ENCODE results near the gene PRELID3B. TPM values are rescaled to one million over a fixed set of nuclear protein-coding genes. Genes with fewer than 3 reads are reported as not detected.

Gene PRELID3B
- total RNA-seq: 57.2 TPM
- 26.7 TPM for polyA plus RNA-seq

DNA sequence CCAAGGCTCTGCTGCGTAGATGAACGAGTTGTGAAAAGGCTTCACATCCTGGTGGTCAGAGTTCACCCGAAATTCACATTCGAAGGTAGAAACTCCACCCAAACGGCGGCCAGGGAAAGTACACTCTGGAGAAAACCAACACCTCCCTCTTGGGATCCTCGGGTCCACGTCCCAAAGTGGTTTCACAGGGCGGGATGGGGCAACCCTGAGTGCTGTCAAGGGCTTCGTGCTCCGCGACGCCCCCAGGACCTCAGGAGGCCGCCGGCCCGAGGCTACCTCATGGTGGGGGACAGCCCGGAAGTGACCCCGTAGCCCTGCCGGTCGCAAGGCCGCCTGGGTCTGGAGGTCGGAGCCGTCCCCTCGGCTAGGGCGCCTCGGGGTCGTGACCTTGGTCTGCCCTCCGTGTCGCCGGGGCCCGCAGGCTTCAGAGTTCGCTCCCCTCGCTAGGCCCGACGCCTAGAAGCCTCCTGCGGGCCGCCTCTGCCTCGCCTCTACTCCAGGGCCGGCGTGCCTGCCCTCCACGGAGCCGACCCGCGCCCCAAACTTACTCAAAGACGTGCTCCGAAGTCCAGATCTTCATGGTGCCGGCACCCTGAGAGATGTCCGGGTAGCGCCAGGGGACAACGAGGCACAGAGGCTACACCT, at the start of gene PRELID3B:
PRELID3B (minus strand) TSS at position 636 of the 645 bp plus-strand sequence; CDS start at position 580, 56 bp downstream.
- peak within 1 kb of the TSS; percentile 55 for H3K27ac ChIP-seq (ENCODE audit: low read depth)
- DNase-seq (ENCODE audit: extremely low spot score): no peak
- peaks cover 9% of the 10 kb centered on the region for H3K4me1 ChIP-seq (ENCODE audit: insufficient read depth)
- WGBS: 3% methylated on average over 50 of the region's 50 CpGs
- H3K36me3 ChIP-seq (ENCODE audit: insufficient read depth): peaks cover 2% of the 10 kb centered on the region
- H3K4me3 ChIP-seq (ENCODE audit: low read depth, low read length): peak within 1 kb of the TSS; percentile 91

DNA sequence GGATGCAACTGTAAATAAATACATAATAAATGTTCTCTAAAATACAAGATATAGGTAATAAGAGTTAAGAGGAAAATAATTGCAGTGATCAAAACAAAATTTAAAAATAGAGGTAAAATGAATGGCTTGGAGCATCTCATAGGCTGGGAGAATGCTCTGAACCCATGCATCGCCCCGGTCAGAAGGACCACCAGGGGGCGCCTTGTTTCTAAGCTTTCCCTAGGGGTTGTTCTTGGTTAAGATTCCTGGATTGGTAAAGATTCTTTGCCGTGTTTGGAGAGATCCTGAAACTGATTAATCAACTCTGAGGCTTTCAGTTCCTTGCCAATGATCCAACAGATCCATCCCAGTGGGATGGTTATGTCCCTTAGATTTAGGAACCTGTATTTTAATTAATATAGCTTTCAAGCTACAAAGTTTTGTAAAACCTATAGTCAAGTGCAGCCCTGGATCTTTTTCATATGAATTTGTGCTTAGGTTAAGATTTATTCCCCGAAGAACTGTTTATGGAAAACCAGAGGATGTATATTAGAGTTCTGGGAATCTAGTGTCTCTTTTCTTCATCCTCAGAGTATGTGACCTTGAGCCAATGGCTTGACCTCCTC, 45.3 kb upstream of the PRELID3B start:
- Histone ChIP-seq H3K27ac (ENCODE audit: low read depth) (no peak overlapping the region), H3K36me3 (ENCODE audit: insufficient read depth) (no peaks in the 10 kb centered on the region), H3K4me3 (ENCODE audit: low read depth, low read length) (no peak overlapping the region), H3K4me1 (ENCODE audit: insufficient read depth) (no peaks in the 10 kb centered on the region)
- 6% methylated on average over 5 of the region's 5 CpGs for WGBS
- no peak for DNase-seq (ENCODE audit: extremely low spot score)

DNA sequence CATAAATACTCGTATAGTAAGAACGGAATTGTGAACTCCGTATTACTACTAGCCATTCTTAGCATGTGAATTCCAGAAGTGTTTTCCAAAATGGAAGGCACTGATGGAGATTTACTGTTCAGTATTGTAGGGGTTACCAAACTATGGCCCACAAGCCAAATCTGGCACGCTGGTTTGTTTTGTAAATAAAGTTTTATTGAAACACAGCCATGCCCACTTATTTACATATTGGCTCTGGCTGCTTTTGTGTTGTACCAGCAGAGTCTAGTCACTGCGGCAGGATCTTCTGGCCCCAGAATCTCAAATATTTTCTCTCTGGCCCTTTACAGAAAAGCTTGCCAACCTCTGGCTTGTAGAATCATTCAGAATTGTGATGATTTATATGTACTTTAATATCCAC, 44.3 kb upstream of the PRELID3B start:
- H3K4me1 ChIP-seq (ENCODE audit: insufficient read depth): no peaks in the 10 kb centered on the region
- WGBS: 87% methylated on average over 5 of the region's 5 CpGs
- no peak overlapping the region for H3K27ac ChIP-seq (ENCODE audit: low read depth)
- H3K4me3 ChIP-seq (ENCODE audit: low read depth, low read length): no peak overlapping the region
- H3K36me3 ChIP-seq (ENCODE audit: insufficient read depth): no peaks in the 10 kb centered on the region
- DNase-seq (ENCODE audit: extremely low spot score): no peak

DNA sequence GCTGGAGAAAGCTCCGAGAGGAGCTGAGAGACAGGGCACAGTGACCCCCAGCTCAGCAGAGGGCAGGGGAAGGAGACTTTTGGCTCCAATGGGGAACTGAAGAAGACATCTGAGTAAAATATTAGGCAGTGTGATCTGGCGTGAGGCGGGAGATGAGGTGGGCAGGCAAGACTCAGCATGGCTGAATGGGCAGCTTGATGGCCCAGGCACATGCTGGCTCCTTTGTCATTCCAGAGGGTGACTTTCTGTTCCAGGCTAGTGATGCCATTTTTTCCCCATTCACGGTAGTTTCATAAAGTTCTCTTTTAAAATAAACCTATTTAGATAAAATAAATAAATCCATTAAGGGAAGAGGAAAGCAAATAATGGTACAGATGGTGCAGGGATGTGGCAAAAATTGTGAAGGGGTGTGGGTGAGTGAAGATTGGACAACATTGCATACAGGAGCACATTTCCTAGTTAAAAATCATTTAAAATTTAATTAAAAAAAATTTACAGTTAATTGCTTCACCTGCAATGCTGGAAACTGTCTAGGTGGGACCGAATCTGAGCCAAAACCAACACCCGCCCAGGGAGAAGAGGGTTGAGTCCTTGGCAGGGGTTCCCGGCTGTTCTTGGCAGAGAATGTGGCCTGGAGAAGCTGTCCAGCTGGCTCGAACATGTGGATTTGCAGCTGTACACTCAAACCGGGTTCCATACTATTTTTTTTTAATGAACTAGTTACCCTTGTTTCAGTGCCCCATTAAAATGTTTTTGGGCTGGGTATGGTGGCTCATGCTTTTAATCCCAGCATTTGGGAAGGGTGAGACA, 41.7 kb upstream of the PRELID3B start:
- H3K27ac ChIP-seq (ENCODE audit: low read depth): no peak overlapping the region
- WGBS: 49% methylated on average over 9 of the region's 9 CpGs
- H3K4me3 ChIP-seq (ENCODE audit: low read depth, low read length): no peak overlapping the region
- DNase-seq (ENCODE audit: extremely low spot score): no peak
- H3K36me3 ChIP-seq (ENCODE audit: insufficient read depth): no peaks in the 10 kb centered on the region
- H3K4me1 ChIP-seq (ENCODE audit: insufficient read depth): no peaks in the 10 kb centered on the region

DNA sequence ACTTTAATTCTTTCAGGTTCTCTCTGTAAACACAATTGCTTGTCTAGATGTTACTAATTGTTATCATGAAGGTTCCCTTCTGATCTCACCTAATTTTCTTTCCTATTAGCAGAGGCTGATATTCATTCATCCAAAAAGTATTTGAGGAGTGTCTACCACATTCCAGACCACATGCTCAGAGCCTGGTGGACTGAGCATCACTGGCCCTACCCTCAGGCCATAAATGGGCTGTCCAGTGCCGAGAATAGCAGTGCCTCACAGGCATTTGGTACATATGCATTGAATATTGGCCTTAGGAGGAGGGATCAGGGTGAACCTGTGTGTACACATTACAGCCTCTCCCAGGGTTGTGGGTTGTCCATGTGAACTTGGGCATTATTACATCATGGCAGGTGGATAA, 40.4 kb upstream of the PRELID3B start:
- 67% methylated on average over 1 of the region's 1 CpG for whole genome bisulfite sequencing
- no peak for DNase-seq (ENCODE audit: extremely low spot score)
- Histone ChIP-seq H3K36me3 (ENCODE audit: insufficient read depth) (no peaks in the 10 kb centered on the region), H3K4me3 (ENCODE audit: low read depth, low read length) (no peak overlapping the region), H3K27ac (ENCODE audit: low read depth) (no peak overlapping the region), H3K4me1 (ENCODE audit: insufficient read depth) (no peaks in the 10 kb centered on the region)

DNA sequence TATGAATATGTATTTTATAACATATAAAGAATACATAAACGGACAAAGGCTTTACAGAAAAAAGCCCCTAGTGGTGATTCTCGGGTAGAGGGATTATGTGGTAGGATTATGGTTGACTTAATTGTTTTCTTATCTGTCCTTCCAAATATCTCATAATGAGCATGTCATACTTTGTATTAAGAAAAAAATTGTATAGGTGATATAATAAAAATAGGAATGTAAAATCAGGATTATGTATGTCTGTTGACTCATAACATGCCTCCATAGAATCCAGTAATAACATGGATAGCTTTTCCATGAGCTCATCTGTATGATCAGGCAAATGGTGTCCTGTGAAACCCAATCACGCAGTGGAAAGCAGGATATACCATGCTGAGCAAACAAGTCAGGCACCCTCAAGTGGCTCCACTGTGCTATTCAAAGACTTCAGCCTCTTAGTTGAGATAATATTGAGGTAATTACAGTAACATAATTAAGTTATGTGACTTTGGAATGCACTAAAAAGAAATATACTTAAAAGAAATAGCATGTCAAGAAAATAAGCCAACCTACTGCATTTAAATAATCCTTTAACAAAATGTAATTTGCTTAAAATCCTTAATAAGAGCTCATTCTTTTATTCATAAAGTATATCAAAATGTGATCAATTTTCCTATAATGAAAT, 39.6 kb upstream of the PRELID3B start:
- no peak for DNase-seq (ENCODE audit: extremely low spot score)
- WGBS: 33% methylated on average over 3 of the region's 3 CpGs

DNA sequence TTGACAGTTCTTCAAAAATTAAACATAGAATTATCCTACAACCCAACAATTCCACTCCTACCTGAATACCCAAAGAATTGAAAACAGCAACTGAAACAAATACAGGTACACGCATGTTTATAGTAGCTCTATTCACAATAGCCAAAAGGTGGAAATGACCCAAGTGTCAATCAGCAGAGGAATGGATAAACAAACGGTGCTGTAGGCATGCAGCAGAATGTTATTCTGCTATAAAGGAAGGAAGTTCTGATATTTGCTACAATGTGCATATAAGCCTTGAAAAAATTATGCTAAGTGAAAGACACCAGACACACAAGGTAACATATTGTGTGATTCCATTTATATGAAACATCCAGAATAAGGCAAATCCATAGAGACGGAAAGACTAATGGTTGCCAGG, 38.5 kb upstream of the PRELID3B start:
- H3K4me1 ChIP-seq (ENCODE audit: insufficient read depth): no peaks in the 10 kb centered on the region
- no peak overlapping the region for H3K4me3 ChIP-seq (ENCODE audit: low read depth, low read length)
- no peak for DNase-seq (ENCODE audit: extremely low spot score)
- no peaks in the 10 kb centered on the region for H3K36me3 ChIP-seq (ENCODE audit: insufficient read depth)
- H3K27ac ChIP-seq (ENCODE audit: low read depth): no peak overlapping the region
- 59% methylated on average over 3 of the region's 3 CpGs for WGBS

More for the DNA sequence above, 39.6 kb upstream of the PRELID3B start:
- Histone ChIP-seq H3K27ac (ENCODE audit: low read depth) (no peak overlapping the region), H3K4me3 (ENCODE audit: low read depth, low read length) (no peak overlapping the region), H3K36me3 (ENCODE audit: insufficient read depth) (no peaks in the 10 kb centered on the region), H3K4me1 (ENCODE audit: insufficient read depth) (no peaks in the 10 kb centered on the region)

DNA sequence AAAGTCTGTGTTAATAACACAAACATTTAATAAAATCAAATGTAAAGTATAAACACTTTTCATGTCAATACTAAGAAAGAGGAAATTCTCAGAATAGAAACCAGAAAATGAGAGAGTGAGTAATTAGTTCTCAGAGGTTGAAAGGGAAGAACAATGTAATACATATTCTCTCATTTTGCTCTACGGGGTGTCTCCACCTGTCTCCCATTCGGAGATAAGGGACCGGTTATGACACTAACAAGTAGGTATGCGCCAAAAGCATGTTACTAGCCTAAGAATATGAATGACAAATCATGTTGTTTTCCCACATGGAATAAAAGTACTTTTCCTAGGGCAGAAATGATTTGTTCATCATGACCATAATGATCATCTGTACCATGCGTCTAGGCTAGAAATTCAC, 35.6 kb upstream of the PRELID3B start:
- no peak for DNase-seq (ENCODE audit: extremely low spot score)
- Histone ChIP-seq H3K27ac (ENCODE audit: low read depth) (no peak overlapping the region), H3K4me1 (ENCODE audit: insufficient read depth) (no peaks in the 10 kb centered on the region), H3K36me3 (ENCODE audit: insufficient read depth) (no peaks in the 10 kb centered on the region), H3K4me3 (ENCODE audit: low read depth, low read length) (no peak overlapping the region)
- 76% methylated on average over 5 of the region's 5 CpGs for WGBS

DNA sequence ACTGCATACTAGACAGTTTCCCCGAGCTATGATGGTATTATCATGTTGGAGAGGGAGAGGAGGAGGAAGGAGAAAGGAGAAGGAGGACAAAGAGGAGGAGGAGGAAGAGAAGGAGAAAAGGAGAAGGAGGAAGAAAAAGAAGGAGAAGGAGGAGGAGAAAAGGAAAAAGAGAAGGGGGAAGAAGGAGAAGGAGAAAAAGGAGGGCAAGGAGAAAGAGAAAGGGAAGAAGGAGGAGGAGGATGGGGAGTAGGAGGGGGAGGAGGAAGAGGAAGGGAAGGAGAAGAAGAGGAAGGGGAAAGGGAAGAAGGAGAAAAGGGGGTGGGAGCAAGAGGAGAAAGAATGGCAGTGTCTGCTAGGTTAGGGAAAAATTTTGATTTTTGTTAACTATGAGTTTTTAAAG, 35.1 kb upstream of the PRELID3B start:
- Histone ChIP-seq H3K4me1 (ENCODE audit: insufficient read depth) (no peaks in the 10 kb centered on the region), H3K27ac (ENCODE audit: low read depth) (no peak overlapping the region), H3K4me3 (ENCODE audit: low read depth, low read length) (no peak overlapping the region), H3K36me3 (ENCODE audit: insufficient read depth) (no peaks in the 10 kb centered on the region)
- DNase-seq (ENCODE audit: extremely low spot score): no peak
- 52% methylated on average over 1 of the region's 1 CpG for WGBS

DNA sequence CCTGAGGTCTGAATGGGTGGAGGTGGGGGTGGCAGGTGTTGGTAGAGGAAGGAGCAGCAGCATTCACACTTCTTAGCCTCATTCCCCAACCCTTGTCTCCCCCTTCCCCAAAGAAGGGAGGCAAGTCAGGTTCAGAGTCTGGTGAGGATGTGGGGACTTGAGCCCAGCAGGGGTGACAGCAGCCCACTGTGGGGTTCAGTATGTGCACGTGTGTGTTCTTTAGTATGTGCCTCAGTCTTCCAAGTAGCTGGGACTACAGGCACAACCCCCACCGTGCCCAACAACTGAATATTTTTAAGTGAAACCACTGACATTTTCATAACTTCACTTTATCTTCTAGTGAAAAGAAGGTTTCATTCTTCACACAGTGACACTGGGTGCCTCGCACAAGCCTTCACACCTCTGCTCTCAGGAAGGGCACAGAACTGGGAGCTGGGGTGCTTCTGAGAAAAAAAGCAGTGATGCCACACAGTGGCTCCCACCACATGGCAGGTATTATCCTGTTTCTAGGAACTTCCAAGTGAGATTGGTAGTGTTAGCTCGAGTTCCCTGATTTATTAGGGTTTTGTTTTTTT, 33.4 kb upstream of the PRELID3B start:
- 71% methylated on average over 4 of the region's 4 CpGs for WGBS
- Histone ChIP-seq H3K27ac (ENCODE audit: low read depth) (no peak overlapping the region), H3K4me1 (ENCODE audit: insufficient read depth) (no peaks in the 10 kb centered on the region), H3K36me3 (ENCODE audit: insufficient read depth) (no peaks in the 10 kb centered on the region), H3K4me3 (ENCODE audit: low read depth, low read length) (no peak overlapping the region)
- no peak for DNase-seq (ENCODE audit: extremely low spot score)

DNA sequence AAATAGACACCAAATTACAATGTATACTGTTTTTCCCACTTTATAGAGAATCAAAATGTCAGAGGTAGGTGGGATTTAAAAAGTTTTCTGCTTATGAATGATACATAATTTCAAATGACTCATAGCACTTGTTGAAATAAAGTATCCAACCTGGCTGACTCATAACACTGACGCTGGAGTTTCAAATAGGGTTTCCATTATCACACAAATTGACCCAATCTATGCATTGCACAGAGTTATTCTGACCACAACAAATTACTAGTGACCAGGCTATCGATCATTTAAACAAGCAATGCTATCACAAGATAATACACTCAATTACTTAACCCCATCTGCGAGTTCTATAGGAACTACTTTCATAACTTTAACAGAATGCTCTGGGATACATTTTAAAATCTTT, 31.9 kb upstream of the PRELID3B start:
- no peak for DNase-seq (ENCODE audit: extremely low spot score)
- WGBS: 64% methylated on average over 3 of the region's 3 CpGs
- no peak overlapping the region for H3K4me3 ChIP-seq (ENCODE audit: low read depth, low read length)
- H3K36me3 ChIP-seq (ENCODE audit: insufficient read depth): no peaks in the 10 kb centered on the region
- H3K4me1 ChIP-seq (ENCODE audit: insufficient read depth): no peaks in the 10 kb centered on the region
- no peak overlapping the region for H3K27ac ChIP-seq (ENCODE audit: low read depth)

DNA sequence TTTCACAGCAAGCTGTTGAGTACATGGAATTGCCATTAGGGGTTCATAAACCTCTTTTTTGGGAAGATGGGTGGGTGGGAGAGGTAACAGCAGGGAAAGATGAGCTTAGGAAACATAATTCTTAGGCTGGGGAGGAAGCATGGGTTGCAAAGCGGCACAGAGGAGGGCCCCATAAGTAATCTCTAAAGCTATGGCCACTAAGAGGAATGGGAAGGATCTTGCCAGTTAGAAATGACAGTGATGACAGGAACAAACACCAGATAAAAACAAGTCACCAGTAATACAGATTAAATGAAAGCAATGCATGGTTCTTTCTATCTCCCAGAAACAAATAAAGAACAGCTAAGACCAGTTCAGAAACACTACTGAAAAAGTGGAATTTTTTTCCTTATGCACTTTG, 31.0 kb upstream of the PRELID3B start:
- WGBS: 65% methylated on average over 1 of the region's 1 CpG

DNA sequence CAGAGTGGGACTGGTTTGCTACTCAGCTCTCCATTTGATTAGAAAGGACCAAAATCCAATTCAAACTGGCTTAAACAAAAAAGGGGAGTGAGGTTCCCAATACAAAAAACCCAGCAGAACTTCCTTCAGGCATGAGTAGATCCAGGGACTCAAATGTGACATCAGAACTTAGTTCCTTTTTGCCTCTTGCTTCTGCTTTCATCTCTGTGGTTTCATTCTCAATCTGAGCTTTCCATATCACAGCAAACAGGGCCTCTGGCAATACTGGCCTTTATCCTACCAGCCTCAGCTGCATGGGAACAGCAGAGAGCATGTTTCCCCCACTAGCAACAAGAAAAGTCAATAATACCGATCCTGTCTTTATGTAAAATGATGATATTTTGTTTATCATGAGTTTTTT, 28.6 kb upstream of the PRELID3B start:
- 85% methylated on average over 1 of the region's 1 CpG for WGBS

More for the DNA sequence above, 31.0 kb upstream of the PRELID3B start:
- DNase-seq (ENCODE audit: extremely low spot score): no peak
- no peak overlapping the region for H3K27ac ChIP-seq (ENCODE audit: low read depth)
- no peak overlapping the region for H3K4me3 ChIP-seq (ENCODE audit: low read depth, low read length)
- no peaks in the 10 kb centered on the region for H3K36me3 ChIP-seq (ENCODE audit: insufficient read depth)
- H3K4me1 ChIP-seq (ENCODE audit: insufficient read depth): no peaks in the 10 kb centered on the region

More for the DNA sequence above, 28.6 kb upstream of the PRELID3B start:
- no peak overlapping the region for H3K4me3 ChIP-seq (ENCODE audit: low read depth, low read length)
- DNase-seq (ENCODE audit: extremely low spot score): no peak
- no peaks in the 10 kb centered on the region for H3K4me1 ChIP-seq (ENCODE audit: insufficient read depth)
- H3K27ac ChIP-seq (ENCODE audit: low read depth): no peak overlapping the region
- H3K36me3 ChIP-seq (ENCODE audit: insufficient read depth): no peaks in the 10 kb centered on the region

Data from urinary bladder (tissue), 4 donors.